SH-SY5Y (cell line): ENCODE data around the gene KLHL8.

Experiments used
- GATA2 ChIP-seq: IDR thresholded peaks from 2 replicates; pipeline ENCODE4 v1.6.1; 2011; ENCODE audit warnings: mild to moderate bottlenecking, low read depth, low read length
- GATA3 ChIP-seq: IDR thresholded peaks from 2 replicates; pipeline ENCODE4 v1.6.1; 2011; ENCODE audit warnings: low read depth, mild to moderate bottlenecking, low read length, moderate library complexity

- no peak for TF ChIP-seq GATA3
- TF ChIP-seq GATA2: no peak
Observed at GRCh38 chr4:87171944-87172343, 48.5 kb downstream of the KLHL8 start.
